NT2/D1 (cell line): Measurements from ENCODE around the gene IL15.
A peak's percentile ranks its signal among the peaks of the same experiment; 100 is the strongest.
"Not testable (repeated sequence)": the region's sequence is repeated elsewhere in the genome, so short reads cannot be mapped to it uniquely, and the experiment has no call there.

Experiments
- DNase-seq: peaks from one replicate; pipeline ENCODE4 v3.0.0-alpha.2; 2011; ENCODE audit warnings: low read depth, low spot score
- H3K27me3 ChIP-seq: 2 replicates; pipeline ENCODE4 v1.6.0; 2011; ENCODE audit warnings: mild to moderate bottlenecking; ENCODE audit not compliant: insufficient read length, insufficient read depth
- H3K36me3 ChIP-seq: 2 replicates; pipeline ENCODE4 v1.6.1; 2011; ENCODE audit warnings: mild to moderate bottlenecking, low read length, mixed read lengths; ENCODE audit not compliant: insufficient read depth, insufficient read length
- H3K4me1 ChIP-seq: 2 replicates; pipeline ENCODE4 v1.5.1; 2011; ENCODE audit not compliant: insufficient read depth, insufficient read length
- H3K4me3 ChIP-seq: 2 replicates; pipeline ENCODE4 v1.5.1; 2011; ENCODE audit warnings: low read depth; ENCODE audit not compliant: insufficient read length
- H3K9ac ChIP-seq: 2 replicates; pipeline ENCODE4 v1.6.0; 2011; ENCODE audit warnings: low read depth; ENCODE audit not compliant: insufficient read length
- H3K9me3 ChIP-seq: 2 replicates; pipeline ENCODE4 v1.5.1; 2011; ENCODE audit warnings: mild to moderate bottlenecking, low read length; ENCODE audit not compliant: insufficient read depth
- SUZ12 ChIP-seq: IDR thresholded peaks from 2 replicates; pipeline ENCODE4 v1.6.1; 2011; ENCODE audit not compliant: insufficient read length, insufficient read depth; ENCODE audit errors: extremely low read depth
- YY1 ChIP-seq: IDR thresholded peaks from 2 replicates; pipeline ENCODE4 v1.6.1; 2011; ENCODE audit not compliant: insufficient read length, insufficient read depth
- ZNF274 ChIP-seq: IDR thresholded peaks from 2 replicates; pipeline ENCODE4 v1.6.1; 2011; ENCODE audit warnings: mild to moderate bottlenecking, low read depth, low read length

The IL15 gene

DNA sequence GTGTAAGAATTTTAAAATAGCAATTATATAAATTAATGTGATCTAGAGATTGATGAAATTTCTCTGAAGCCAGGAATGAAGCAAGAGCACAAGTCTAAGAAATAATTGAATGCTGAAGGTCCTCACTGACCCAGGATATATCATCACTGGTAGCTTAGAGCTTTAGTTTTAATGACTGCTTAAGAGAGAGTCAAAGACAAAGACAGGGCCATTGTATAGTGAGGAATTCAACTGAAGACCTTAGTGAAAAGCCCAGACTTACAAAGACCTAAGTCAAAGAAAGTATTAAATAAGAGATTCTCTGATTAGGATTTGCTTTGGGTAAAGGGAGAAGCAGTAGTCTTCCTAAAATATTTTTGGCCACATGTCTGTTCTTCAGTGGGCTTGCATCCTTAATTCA, 26.0 kb upstream of the IL15 start:
- TF ChIP-seq SUZ12 = no peak
- no peak for TF ChIP-seq ZNF274
- no peak for TF ChIP-seq YY1

DNA sequence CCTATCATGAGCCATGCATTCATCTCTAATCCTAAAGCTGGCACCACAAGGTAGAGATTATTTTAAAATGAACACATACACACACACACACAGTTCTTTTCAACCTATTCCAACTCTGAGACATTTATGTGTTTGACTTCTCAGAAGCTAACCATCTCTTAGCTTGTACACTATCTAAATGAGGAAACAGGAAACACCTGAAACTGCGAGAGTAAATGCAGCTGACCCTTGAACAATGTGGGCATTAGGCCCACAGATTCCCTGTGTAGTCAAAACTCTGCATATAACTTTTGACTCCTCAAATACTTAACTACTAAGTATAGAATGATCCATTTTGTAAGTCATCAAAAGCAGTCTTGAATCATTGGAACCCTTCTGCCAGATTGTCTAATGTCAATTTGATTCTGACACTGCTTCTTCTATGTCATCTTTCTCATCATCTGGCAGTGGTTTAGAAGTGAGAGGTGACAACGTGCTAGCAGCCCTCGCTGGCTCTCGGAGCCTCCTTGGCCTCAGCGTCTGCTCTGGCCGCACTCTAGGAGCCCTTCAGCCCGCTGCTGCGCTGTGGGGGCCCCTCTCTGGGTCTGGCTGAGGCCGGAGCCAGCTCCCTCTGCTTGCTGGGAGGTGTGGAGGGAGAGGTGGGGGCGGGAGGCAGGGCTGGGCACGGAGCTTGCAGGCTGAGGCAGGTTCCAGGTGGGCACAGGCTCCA, 21.4 kb upstream of the IL15 start:
- H3K9ac ChIP-seq = no peak overlapping the region
- TF ChIP-seq ZNF274 = no peak
- no peak for TF ChIP-seq YY1
- TF ChIP-seq SUZ12 = no peak
- H3K36me3 ChIP-seq = no peaks in the 10 kb centered on the region
- no peaks in the 10 kb centered on the region for H3K4me1 ChIP-seq
- no peak for DNase-seq
- H3K27me3 ChIP-seq = no peaks in the 10 kb centered on the region
- no peaks in the 10 kb centered on the region for H3K9me3 ChIP-seq
- no peak overlapping the region for H3K4me3 ChIP-seq

More for the DNA sequence above, 26.0 kb upstream of the IL15 start:
- H3K4me1 ChIP-seq = no peaks in the 10 kb centered on the region
- no peak overlapping the region for H3K4me3 ChIP-seq
- H3K36me3 ChIP-seq = no peaks in the 10 kb centered on the region
- H3K9me3 ChIP-seq = peaks cover 4% of the 10 kb centered on the region; the same call in 1 of the 2 replicates
- no peak overlapping the region for H3K9ac ChIP-seq
- DNase-seq = no peak
- no peaks in the 10 kb centered on the region for H3K27me3 ChIP-seq

DNA sequence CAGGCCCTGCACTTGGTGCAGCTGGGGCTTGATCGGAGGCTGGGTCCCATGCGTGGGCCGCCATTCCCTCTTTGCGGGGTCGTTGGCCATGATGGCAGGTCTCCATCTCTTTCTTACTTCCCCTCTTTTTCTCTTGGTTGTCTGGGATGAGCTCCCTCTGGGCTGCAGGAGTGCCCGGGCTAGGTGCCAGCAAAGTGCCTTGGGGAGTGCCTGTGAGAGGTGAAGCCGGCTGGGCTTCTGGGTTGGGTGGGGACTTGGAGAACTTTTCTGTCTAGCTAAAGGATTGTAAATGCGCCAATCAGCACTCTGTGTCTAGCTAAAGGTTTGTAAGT, 20.8 kb upstream of the IL15 start:
- not testable (repeated sequence) for H3K9me3 ChIP-seq, H3K27me3 ChIP-seq, H3K36me3 ChIP-seq, H3K4me1 ChIP-seq, H3K9ac ChIP-seq, H3K4me3 ChIP-seq, DNase-seq

DNA sequence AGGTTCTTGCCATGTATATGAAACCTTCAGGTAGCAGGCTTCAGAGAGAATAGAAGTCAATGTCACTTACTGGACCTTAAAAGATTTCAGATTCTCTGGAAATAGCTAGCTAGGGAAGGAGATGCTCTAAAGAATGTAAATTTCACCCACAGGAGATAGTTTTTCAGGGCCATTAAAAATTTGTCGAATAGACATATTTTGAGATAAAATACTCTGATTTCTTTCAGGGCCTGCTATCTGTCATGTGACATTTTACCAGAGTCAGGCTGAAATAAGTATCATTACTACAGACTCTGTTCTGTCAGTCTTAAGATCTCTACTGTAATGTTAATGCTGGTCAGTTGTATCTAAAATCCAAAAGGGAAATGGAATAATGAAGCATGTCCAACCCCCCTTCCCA, 15.7 kb upstream of the IL15 start:
- Histone ChIP-seq H3K4me1 (no peaks in the 10 kb centered on the region), H3K4me3 (no peak overlapping the region), H3K9me3 (no peaks in the 10 kb centered on the region), H3K27me3 (no peaks in the 10 kb centered on the region), H3K9ac (no peak overlapping the region), H3K36me3 (no peaks in the 10 kb centered on the region)
- TF ChIP-seq SUZ12 (no peak), ZNF274 (no peak), YY1 (no peak)
- DNase-seq = no peak

DNA sequence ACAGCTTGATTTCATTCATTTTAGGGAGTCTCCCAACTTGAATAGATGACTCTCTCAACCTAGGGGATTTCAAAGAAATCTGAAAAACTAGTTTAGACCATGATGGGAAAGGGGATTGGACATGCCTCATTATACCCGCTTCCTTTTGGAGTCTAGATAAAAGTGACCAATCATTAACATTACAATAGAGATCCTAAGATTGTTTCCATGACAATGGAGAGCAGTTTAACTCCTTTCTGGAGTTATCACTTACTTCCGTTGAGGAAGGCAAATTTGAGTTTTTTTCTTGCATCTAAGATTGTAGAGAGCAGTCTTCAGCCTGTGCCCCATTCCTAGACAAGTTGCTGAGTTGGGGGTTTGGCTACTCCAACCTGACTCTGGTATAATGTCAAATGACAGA, 11.4 kb upstream of the IL15 start:
- no peak overlapping the region for H3K9ac ChIP-seq
- H3K4me3 ChIP-seq = no peak overlapping the region
- DNase-seq = no peak
- H3K4me1 ChIP-seq = no peaks in the 10 kb centered on the region
- TF ChIP-seq ZNF274 (no peak), YY1 (no peak), SUZ12 (no peak)
- H3K36me3 ChIP-seq = no peaks in the 10 kb centered on the region
- H3K9me3 ChIP-seq = no peaks in the 10 kb centered on the region
- H3K27me3 ChIP-seq = no peaks in the 10 kb centered on the region

DNA sequence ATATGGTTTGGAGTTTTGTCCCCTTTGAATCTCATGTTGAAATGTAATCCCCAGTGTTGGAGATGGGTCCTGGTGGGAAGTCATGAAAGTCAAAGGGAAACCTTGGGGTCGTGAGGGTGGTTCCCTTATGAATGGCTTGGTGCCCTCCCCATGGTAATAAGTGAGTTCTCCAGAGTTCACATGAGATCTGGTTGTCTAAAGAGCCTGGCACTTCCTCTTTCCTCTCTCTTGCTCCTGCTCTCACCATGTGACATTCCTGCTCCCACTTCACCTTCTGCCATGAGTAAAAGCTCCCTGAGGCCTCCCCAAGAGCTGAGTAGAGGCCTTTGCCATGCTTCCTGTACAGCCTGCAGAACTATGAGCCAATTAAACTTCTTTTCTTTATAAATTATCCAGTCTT, 5.5 kb upstream of the IL15 start:
- Histone ChIP-seq H3K9me3 (no peaks in the 10 kb centered on the region; the same call in 1 of the 2 replicates), H3K36me3 (no peaks in the 10 kb centered on the region), H3K27me3 (peaks cover 10% of the 10 kb centered on the region), H3K4me3 (no peak overlapping the region), H3K9ac (no peak overlapping the region), H3K4me1 (no peaks in the 10 kb centered on the region)
- TF ChIP-seq YY1 = no peak
- no peak for TF ChIP-seq ZNF274
- no peak for TF ChIP-seq SUZ12
- no peak for DNase-seq

DNA sequence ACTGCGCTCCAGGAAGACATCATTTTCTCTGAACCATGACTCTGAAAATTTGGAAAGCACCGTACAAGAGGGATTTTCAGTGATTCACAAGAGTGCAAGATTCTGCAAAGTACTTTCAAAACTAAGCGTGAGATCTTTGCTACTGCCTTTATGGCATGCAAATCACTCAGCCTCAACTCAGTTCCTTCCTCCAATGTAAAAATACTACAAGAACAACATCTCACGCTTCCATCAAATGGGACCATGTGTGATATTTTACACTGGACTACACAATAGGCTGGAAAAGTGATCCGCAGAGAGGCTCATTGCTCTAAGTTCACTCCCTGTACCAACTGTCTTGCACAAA, 674 bp upstream of the IL15 start:
- Histone ChIP-seq H3K4me3 (peak overlapping the region; percentile 60), H3K36me3 (no peaks in the 10 kb centered on the region), H3K9ac (no peak overlapping the region), H3K4me1 (no peaks in the 10 kb centered on the region), H3K27me3 (peaks cover 37% of the 10 kb centered on the region), H3K9me3 (no peaks in the 10 kb centered on the region)
- DNase-seq = no peak
- TF ChIP-seq SUZ12 (no peak), ZNF274 (no peak), YY1 (no peak)

DNA sequence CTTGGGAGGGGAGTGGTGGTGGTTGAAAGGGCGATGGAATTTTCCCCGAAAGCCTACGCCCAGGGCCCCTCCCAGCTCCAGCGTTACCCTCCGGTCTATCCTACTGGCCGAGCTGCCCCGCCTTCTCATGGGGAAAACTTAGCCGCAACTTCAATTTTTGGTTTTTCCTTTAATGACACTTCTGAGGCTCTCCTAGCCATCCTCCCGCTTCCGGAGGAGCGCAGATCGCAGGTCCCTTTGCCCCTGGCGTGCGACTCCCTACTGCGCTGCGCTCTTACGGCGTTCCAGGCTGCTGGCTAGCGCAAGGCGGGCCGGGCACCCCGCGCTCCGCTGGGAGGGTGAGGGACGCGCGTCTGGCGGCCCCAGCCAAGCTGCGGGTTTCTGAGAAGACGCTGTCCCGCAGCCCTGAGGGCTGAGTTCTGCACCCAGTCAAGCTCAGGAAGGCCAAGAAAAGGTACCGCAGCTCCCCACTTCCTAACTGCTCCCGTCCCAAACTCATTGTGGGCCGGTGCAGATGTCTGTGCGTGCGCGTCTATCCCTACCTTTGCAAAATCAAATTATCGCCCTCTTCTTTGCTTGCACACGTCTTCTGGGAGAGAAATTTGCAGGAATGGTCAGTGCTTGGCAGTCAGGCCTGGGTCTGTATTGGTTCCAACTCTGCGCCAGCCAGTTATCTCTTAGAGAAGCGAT, 533 bp downstream of the IL15 start:
- Histone ChIP-seq H3K9me3 (no peaks in the 10 kb centered on the region), H3K36me3 (no peaks in the 10 kb centered on the region), H3K27me3 (peaks cover 37% of the 10 kb centered on the region), H3K4me1 (no peaks in the 10 kb centered on the region), H3K9ac (peak overlapping the region; percentile 51), H3K4me3 (peak overlapping the region; percentile 60)
- TF ChIP-seq SUZ12 = no peak
- TF ChIP-seq ZNF274 = no peak
- no peak for TF ChIP-seq YY1
- DNase-seq = no peak
